ENCODE measurements around the gene MED4. TPM values are rescaled to one million over a fixed set of nuclear protein-coding genes. Genes with fewer than 3 reads are reported as not detected.

The MED4 gene
- total and polyA plus RNA-seq, 2 experiments from 2014 or later = 29.0 to 92.5 TPM

DNA sequence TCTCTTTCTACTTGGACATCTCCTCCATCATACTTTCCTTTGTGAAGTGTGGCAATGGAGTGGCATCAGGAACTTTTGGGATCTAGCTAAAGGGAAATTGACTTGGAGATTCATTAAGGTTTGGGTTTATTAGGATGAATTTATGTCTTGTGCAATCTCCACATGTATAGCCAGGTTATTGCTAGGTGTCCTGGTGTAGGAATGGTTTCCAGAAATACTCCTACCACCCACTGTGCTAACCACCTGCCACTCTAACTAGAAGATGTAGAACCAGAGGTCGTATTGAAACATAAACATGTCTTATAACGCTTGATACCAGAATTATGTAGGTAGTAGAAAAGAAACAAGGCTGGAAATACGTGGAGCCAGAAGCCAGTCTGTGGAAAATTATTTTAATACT is 38.1 kb upstream of the MED4 start (continued):
- TF ChIP-seq ZNF462 (CRISPR knock-in tag; IDR thresholded peaks at IDR 0.05) (no peak), POLR2AphosphoS5 (IDR thresholded peaks at IDR 0.05; ENCODE audit: low read depth) (no peak), ZNF114 (CRISPR knock-in tag; IDR thresholded peaks at IDR 0.05) (no peak), CTCF (conservative IDR thresholded peaks at IDR 0.05; ENCODE audit: low read depth in 2 of 2) (no peak), ZNF331 (CRISPR knock-in tag; IDR thresholded peaks at IDR 0.05; ENCODE audit: low read depth) (no peak), CREB1 (CRISPR knock-in tag; IDR thresholded peaks at IDR 0.05; ENCODE audit: low read depth) (no peak), EZH2phosphoT487 (IDR thresholded peaks at IDR 0.05; ENCODE audit: unreplicated experiment) (no peak)

DNA sequence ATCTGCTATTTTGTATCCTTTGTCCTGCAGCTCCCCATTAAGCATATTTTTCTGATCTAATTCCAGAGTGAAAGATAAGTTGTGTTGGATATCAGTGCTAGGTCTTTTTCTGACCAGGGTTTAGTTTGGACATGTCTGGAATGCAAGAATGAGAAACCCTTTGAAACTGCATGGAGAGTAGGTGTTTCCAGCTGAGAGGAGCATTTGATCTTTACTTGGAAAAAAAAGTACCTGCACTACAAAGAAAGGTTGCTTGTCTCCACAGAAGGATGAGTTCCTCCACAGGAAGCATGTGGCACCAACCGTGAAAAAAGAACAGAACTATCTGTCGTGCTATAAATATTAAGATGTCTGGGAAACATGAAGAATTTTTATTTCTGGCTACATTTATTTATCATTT is 36.6 kb upstream of the MED4 start:
- Histone ChIP-seq H3K36me3 (ENCODE audit: insufficient read depth) (no peaks in the 10 kb centered on the region), H3K4me3 (no peak overlapping the region), H3K4me2 (no peak overlapping the region), H4K20me1 (replicated peaks; ENCODE audit: insufficient read depth) (no peaks in the 10 kb centered on the region), H3F3A (replicated peaks; ENCODE audit: low read depth) (no peaks in the 10 kb centered on the region), H3K4me1 (ENCODE audit: insufficient read depth) (peaks cover 8% of the 10 kb centered on the region; the same call in 1 of the 2 replicates), H3K27me3 (ENCODE audit: insufficient read depth) (no peaks in the 10 kb centered on the region), H3K27ac (ENCODE audit: low read depth) (no peak overlapping the region), H3K9me2 (ENCODE audit: insufficient read depth) (no peaks in the 10 kb centered on the region), H3K79me2 (replicated peaks; ENCODE audit: insufficient read depth) (no peaks in the 10 kb centered on the region), H2AFZ (no peak overlapping the region)
- Mint-ChIP-seq H3K4me3 (no peak overlapping the region), H3K27me3 (ENCODE audit: insufficient read depth, low read depth, poor library complexity) (no peaks in the 10 kb centered on the region), H3K4me1 (peaks cover 10% of the 10 kb centered on the region; the same call in 2 of the 3 replicates), H3K36me3 (ENCODE audit: low read depth) (no peaks in the 10 kb centered on the region), H3K9me3 (no peaks in the 10 kb centered on the region), H3K27ac (no peak overlapping the region)
- DNase-seq (ENCODE audit: low spot score) (no peak), ATAC-seq (no peak)
- no peak for TF ChIP-seq ZNF331 (CRISPR knock-in tag; IDR thresholded peaks at IDR 0.05; ENCODE audit: low read depth)
- no peak for TF ChIP-seq JUNB (IDR thresholded peaks at IDR 0.05; ENCODE audit: unreplicated experiment)
- TF ChIP-seq ZNF114 (CRISPR knock-in tag; IDR thresholded peaks at IDR 0.05) = no peak
- no peak for TF ChIP-seq EZH2phosphoT487 (IDR thresholded peaks at IDR 0.05; ENCODE audit: unreplicated experiment)
- no peak for TF ChIP-seq ETS1 (IDR thresholded peaks at IDR 0.05)
- no peak for TF ChIP-seq NANOG (IDR thresholded peaks at IDR 0.05; ENCODE audit: borderline replicate concordance)
- TF ChIP-seq CTCF (conservative IDR thresholded peaks at IDR 0.05; ENCODE audit: low read depth in 2 of 2) = no peak
